Kidney glomerular epithelial cell (primary cell): ENCODE results near the gene CNTNAP2.

ENCODE experiments used
- DNase-seq: peaks from one replicate; lab custom pipeline; 2025; lab: John Stamatoyannopoulos, UW

Gene CNTNAP2

GRCh38 chr7:146683439-146683838, 566.8 kb downstream of the CNTNAP2 start:
- no peak for DNase-seq

GRCh38 chr7:146690987-146691386, 574.4 kb downstream of the CNTNAP2 start:
- no peak for DNase-seq

DNA sequence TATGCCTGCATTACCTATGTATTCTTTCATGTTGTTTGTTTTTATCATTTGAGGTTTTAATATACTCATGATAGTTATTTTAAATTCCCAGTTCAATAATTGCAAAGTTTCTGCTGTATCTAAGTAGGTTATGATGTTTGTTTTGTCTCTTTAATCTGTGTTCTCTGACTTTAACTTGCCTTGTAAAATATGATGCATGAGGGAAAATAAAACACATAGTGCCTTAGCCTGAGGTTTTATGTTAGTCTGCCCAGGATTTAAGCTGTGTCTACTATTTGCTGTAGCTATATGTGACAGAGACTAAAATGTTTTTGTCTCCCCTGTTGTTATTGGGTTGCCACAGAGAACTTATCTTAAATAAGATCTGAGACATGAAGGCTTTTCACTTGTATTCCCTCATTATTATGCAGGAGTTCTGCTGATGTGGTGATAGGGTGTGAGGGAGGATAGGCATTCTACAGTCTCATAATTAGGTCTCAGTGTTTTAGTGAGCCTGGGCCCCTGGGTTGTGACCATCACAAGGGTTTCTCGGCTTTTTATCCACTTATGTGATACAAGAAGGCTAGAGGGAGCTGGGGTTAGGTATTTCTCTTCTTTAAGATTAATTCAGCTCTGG, 582.5 kb downstream of the CNTNAP2 start:
- no peak for DNase-seq

- DNase-seq = no peak
Observed at GRCh38 chr7:146700015-146700560, 583.5 kb downstream of the CNTNAP2 start.

GRCh38 chr7:146701166-146701565, 584.6 kb downstream of the CNTNAP2 start:
- no peak for DNase-seq

- no peak for DNase-seq
Observed at GRCh38 chr7:146702898-146703297, 586.3 kb downstream of the CNTNAP2 start.

DNA sequence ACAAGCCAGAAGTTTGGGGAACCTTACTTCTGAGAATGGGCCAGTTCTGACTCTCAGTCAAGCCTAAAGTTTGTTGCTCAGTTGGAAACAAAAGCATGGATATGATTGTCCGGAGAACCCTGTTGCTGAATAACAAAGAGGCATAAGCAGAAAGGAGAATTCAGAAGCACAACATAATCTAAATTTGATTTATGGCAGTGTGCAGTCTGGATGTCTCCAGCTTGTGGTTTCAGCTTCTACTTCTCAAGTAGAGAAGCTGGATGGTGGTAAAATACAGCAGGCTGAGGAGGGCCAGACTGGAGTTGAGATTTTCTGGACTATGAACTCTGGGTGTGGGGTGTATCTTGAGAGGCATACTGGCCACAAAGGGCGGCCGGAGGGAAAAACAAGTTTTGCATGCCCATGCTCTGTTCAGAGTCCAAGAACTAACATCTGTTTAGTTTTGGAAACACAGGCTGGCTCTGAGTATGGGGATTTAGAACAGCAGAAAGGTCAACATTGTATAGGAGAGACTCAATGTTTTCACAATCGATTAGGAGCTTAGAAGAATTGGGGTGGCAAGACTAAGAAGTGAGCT, 592.9 kb downstream of the CNTNAP2 start:
- DNase-seq = no peak

DNA sequence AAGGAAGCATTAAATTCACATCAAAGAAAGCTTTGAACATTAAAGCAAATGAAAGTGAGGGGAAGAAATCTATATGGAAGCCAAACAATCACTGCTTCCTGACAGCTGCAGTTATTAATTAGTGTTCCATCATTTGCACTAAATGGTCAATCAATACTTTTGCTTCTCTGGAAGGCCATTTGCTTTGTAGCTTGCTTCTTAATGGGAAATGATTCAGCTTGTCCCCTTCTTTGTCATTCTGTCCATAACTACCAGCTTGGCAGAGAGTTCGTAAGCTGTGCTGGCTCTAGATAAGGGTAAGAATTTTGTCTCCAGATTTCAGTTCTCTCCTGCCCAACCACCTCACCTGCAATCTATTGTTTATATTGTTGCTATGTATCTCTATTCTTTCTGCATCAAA, 596.6 kb downstream of the CNTNAP2 start:
- DNase-seq = no peak

DNA sequence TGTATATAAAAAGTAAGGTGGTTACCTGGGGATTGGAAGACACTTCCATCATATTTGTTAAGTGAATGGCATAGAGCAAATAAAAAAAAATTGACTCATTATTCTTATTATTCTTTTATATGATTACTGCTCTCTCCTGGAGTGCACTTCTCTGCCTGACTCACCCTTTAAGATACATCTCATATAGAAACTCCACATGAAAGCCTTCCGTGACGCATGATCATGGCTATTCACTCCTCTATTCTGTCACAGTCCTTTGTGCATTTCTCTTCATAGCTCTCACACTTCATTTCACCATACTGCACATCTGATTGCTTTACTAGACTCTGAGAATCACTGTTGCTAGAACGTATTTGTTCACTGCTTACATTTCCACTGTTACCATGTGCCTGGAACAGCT, 597.3 kb downstream of the CNTNAP2 start:
- DNase-seq = no peak

- no peak for DNase-seq
Observed at GRCh38 chr7:146720195-146720594, 603.6 kb downstream of the CNTNAP2 start.

- DNase-seq = no peak
Observed at GRCh38 chr7:146722986-146723385, 606.4 kb downstream of the CNTNAP2 start.

GRCh38 chr7:146725520-146725919, 608.9 kb downstream of the CNTNAP2 start:
- no peak for DNase-seq

DNA sequence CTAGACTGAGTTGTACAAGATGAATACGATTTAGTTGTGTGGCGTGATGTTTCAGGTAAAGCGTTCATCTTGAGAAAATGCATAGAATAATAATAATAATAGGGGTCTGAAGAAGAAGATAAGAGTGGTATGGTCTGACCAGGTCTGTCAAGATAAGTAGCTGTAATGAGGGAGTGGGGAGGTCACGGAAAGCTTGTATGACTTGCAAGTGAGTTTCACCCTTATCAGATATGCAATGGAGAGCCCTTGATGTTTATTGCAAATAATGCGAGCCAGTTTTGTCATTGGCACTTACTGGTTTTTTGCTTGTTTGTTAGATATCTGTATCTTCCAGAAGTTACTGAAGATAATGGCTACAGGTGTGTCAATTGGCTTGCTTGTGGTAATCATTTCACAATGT, 611.5 kb downstream of the CNTNAP2 start:
- no peak for DNase-seq

- DNase-seq = no peak
Observed at GRCh38 chr7:146728611-146729010, 612.0 kb downstream of the CNTNAP2 start.

DNA sequence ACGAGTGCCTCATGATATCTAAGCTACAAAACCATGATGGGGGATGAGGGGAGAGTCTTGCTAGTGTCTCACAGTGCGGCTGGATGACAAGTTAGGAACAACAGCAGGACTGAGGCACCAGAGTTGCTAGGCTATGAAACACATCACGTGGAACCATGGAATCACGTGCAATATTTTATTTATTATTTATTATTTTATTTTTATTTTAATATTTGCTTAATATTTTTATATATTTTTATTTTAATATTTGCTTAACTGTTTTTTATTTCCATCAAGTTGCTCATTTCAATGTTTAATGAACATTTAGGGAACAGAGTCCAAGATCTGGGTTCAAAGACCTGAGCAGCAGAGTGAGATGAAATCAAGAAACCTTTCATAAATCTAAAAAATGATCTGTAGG, 614.6 kb downstream of the CNTNAP2 start:
- no peak for DNase-seq

DNA sequence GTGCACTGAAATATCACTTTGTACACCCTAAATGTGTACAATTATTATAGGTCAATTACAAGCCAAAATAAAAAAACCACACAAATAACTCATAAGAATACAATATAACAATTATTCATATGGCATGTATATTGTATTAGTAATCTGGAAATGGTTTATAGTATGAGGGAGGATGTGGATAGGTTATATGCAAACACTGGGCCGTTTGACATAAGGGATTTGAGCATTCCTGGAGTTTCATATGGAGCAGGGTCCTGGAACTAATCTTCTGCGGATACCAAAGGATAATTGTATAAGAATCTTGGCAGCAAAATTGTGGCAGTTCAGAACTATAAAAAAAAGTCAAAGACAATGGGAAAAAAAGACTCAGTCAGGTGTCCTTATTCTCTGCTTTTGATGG, 619.4 kb downstream of the CNTNAP2 start:
- no peak for DNase-seq

- DNase-seq = no peak
Observed at GRCh38 chr7:146736446-146737190, 620.0 kb downstream of the CNTNAP2 start.

GRCh38 chr7:146740039-146740438, 623.4 kb downstream of the CNTNAP2 start:
- no peak for DNase-seq

DNA sequence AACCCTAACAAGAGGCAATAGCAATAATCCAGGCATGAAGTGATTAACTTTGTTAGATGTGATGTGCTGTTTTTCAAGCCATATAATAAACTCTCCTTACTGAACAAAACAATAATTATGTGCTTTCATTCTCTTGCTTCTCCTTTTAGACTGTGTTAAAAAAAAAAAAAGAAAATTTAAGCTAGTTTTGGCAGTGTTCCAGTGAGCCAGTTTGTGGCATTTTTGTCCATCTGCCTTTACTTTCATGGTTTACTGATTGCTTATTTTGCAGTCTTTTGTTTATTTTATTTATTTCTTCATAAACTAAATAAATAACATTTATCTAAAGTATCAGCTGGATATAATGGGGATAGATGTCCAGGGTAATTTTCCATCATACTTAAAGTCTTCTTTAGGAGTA, 625.3 kb downstream of the CNTNAP2 start:
- DNase-seq = no peak

DNA sequence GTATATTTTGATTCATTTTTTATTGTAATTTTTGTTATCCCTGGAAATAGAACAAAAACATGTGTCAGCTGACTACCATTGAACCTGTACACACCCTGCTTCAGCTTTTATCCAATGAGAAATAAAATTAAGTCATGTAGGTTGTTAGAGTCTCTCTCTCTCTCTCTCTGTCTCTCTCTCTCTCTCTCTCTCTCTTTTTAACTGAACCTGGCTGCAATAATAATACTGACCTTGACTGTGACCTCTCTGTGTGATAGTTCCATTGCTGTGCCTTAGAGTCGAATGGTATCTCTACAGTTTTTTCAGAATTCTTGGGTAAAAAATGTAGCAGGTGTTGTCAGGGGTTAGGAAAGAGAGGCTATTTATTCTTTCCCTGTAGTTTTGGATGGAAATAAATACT, 637.8 kb downstream of the CNTNAP2 start:
- DNase-seq = no peak

DNA sequence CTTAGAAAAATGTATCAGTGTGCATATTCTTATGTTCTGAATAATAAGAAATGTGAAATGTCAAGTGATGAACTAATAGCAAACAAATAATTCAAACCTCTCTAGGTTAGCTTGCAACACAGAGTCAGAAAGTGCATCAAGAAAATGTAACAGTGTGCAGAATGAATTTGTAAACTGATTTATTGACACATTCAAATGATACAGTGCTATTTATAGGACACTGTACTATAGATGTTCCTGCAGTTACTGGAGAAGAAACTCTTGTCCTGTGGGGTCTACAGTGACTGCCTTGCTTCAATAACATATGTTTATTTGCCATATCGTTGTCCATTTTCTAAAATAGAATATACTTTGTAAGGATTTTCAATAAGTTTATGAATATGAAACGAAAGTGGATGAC, 639.0 kb downstream of the CNTNAP2 start:
- no peak for DNase-seq

- no peak for DNase-seq
Observed at GRCh38 chr7:146764458-146764857, 647.9 kb downstream of the CNTNAP2 start.

DNA sequence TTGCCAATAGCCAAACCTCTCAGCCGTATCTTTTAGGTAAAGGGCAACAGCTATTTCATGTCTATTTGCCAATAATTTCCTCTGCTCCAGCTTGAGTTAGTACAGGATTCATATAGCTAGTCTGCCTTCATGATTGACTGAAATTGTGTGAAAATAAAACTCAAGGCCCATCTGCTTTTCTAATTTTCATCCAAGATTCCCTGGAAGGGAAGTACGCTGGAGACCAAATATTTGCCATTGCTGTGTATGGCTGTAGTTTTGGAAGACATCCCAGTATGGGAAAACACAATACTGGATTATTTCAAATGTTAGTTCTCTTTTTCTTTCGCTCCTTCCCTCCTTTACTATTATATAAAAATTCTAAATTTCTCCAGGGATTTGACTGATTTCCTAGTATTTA, 652.4 kb downstream of the CNTNAP2 start:
- no peak for DNase-seq
